ENCODE data around the gene RPP40.

DNA sequence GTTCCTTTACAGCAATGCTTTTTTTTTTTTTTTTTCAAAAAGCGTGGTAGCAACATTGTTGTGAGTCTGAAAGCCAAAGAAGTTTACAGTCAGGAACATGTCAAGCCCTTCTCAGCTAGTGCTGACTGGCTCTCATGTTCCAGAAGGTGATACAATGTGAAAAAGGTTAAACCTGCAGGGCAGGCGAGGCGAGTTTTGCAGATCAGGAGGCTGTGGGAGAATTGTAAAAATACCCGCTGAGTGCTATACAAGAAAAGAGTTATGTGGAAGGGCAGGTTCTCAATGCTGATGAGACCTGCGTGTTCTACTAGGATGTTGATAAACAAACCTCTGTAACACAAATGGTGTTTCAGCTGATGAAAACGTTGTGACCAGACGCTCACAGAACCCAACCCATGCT is 30.9 kb upstream of the RPP40 start:
- TF ChIP-seq, protein P1, sequence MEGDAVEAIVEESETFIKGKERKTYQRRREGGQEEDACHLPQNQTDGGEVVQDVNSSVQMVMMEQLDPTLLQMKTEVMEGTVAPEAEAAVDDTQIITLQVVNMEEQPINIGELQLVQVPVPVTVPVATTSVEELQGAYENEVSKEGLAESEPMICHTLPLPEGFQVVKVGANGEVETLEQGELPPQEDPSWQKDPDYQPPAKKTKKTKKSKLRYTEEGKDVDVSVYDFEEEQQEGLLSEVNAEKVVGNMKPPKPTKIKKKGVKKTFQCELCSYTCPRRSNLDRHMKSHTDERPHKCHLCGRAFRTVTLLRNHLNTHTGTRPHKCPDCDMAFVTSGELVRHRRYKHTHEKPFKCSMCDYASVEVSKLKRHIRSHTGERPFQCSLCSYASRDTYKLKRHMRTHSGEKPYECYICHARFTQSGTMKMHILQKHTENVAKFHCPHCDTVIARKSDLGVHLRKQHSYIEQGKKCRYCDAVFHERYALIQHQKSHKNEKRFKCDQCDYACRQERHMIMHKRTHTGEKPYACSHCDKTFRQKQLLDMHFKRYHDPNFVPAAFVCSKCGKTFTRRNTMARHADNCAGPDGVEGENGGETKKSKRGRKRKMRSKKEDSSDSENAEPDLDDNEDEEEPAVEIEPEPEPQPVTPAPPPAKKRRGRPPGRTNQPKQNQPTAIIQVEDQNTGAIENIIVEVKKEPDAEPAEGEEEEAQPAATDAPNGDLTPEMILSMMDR (IDR thresholded peaks at IDR 0.05) = no peak
- no peak for TF ChIP-seq POLR2A (IDR thresholded peaks at IDR 0.05)
